HCT116 (cell line): ENCODE data around the gene NUMA1.

Source experiments
- CTCF ChIP-seq, 3 experiments: fragments of 200-600 bp in 1 of 3; sonication (generic) in 1 of 3; IDR thresholded peaks in 2 of 3; conservative IDR thresholded peaks in 1 of 3; 2 replicates each; pipeline ENCODE4 v1.5.1; 2012 to 2017; ENCODE audit warnings: low read depth in 2 of 3, low read length in 2 of 3, antibody characterized with exemption in 1 of 3, borderline replicate concordance in 1 of 3, control low read depth in 1 of 3, mild to moderate bottlenecking in 1 of 3, mixed read lengths in 1 of 3, mixed run types in 1 of 3, moderate library complexity in 1 of 3; ENCODE audit not compliant: insufficient read depth in 1 of 3
- MAX ChIP-seq: IDR thresholded peaks from 2 replicates; pipeline ENCODE4 v1.6.1; 2012

- TF ChIP-seq CTCF (IDR thresholded peaks at IDR 0.05 in 2 of 3, conservative IDR thresholded peaks at IDR 0.05 in 1 of 3; ENCODE audit: borderline replicate concordance in 1 of 3, insufficient read depth in 1 of 3, low read depth in 2 of 3, low read length in 2 of 3) (no peak), MAX (no peak)
Measured at GRCh38 chr11:71963468-71963867, 116.9 kb downstream of the NUMA1 start.
